GM19099 (cell line): ENCODE measurements around the gene RARA.

Source experiments
- POLR2A ChIP-seq: IDR thresholded peaks from 3 replicates; pipeline ENCODE4 v1.6.1; 2011; ENCODE audit warnings: low read depth; ENCODE audit not compliant: insufficient read length; ENCODE audit errors: extremely low read depth

Gene RARA

DNA sequence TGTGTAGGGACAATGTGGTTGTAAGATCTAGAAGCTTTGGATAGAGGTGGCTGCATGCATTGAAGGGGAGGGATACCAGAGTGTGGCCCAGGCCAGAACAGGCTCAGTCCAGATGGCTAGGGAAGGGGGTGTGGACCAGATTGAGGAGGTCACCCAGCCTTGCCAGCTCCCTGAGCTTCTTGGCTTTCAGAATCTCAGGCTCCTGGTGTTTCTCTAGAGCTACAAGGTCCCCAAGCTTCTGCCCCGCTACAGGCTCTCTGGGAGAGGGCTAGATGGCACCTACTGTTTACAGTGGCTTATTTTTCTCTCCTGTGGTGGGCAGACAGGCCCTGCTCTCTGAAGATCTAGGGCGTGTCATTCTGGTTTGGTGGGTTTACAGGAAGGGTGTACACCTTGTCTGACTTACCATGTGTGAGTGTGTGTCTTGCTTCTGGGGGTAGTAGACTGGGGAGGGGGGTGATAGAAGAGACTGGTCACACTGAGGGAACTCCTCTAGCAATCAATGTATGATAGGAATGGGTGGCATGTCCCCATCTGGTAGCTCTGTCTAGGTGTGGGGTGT lies 1.1 kb downstream of the RARA start:
- TF ChIP-seq POLR2A = no peak

GRCh38 chr17:40310882-40311391 lies 2.0 kb downstream of the RARA start:
- no peak for TF ChIP-seq POLR2A

DNA sequence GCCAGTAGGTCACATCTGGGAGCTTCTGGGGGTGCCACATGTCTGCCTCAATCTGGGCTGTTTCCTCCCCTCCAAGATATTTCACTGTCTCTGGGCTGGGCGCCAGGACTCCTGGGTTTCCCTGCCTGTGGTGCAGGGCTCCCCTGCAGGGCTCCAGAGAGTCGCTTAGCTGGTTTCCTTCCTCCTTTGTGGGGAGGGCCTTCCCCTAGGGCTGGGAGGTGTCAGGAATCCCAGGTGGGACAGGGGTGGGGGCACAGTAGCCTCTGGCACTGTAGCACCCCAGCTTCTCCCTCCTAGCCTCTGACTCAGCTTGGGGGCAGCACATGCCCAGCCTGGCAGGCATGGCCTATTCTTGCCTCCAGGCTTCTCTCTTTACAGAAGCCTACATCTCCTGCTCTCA lies 2.6 kb downstream of the RARA start:
- no peak for TF ChIP-seq POLR2A

GRCh38 chr17:40312131-40312731 lies 3.3 kb downstream of the RARA start:
- no peak for TF ChIP-seq POLR2A

- no peak for TF ChIP-seq POLR2A
Measured at GRCh38 chr17:40312893-40313667, 4.1 kb downstream of the RARA start.

GRCh38 chr17:40313668-40314583 lies 4.9 kb downstream of the RARA start:
- no peak for TF ChIP-seq POLR2A

DNA sequence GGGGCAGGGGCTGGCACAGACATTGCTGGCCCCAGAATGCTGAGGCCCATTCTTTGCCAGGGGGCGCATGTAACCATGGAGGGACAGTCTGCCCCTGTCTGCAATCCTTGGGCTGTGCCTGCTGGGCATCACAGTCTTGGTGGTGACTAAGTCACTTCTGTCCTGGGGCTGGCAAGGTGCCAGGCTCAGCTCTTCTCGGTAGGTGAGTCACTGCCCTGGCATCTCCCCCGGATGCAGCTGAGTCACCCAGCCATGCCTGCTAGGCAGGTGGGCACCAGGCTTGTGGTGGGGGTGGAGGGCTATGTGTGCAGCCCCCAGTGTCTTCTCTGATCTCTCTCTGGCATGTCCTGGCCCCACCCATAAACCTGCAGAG lies 5.6 kb downstream of the RARA start:
- TF ChIP-seq POLR2A = no peak

GRCh38 chr17:40315206-40315605 lies 6.2 kb downstream of the RARA start:
- TF ChIP-seq POLR2A = no peak

DNA sequence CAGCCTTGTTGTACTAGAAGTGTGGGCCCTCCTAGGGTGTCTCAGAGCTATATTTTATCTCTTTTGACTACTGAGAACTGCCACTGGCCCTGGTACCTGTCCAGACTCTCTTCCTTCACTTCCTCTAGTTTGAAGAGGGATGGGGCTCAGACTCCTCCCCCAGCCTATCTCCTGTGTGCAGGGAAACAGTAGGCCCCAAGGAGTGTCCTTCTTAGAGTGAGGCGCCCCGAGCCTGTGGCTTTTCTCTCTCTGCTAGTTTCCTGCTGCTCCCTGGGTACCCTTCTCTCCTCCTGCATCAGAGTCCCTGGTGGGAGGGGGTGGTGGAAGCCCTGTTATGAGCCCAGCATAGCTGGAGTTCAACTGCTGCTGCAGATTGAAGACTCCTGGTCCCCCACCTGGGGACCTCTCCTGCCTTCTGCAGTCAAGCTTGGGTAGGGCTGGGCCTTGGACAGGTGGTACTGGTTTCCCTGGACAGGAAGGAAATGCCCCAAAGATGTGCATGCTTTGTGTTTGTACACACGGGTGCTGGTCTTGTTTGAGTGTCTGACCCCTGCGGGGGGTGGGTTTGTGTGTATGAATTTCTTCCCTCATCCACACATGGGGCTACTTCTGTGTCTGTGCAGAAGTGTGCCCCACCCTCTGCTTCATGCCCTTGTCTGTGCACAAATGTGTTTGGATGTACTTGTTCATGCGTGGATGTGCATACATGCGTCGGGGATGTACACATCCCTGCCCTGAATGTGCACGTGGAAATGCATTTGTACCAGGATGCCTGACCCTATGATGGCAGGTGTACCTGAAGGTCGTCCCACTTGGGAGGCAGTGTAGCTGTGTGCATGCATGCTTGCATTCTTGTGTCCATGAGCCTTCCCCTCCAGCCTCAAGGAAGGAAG lies 6.9 kb downstream of the RARA start:
- no peak for TF ChIP-seq POLR2A

DNA sequence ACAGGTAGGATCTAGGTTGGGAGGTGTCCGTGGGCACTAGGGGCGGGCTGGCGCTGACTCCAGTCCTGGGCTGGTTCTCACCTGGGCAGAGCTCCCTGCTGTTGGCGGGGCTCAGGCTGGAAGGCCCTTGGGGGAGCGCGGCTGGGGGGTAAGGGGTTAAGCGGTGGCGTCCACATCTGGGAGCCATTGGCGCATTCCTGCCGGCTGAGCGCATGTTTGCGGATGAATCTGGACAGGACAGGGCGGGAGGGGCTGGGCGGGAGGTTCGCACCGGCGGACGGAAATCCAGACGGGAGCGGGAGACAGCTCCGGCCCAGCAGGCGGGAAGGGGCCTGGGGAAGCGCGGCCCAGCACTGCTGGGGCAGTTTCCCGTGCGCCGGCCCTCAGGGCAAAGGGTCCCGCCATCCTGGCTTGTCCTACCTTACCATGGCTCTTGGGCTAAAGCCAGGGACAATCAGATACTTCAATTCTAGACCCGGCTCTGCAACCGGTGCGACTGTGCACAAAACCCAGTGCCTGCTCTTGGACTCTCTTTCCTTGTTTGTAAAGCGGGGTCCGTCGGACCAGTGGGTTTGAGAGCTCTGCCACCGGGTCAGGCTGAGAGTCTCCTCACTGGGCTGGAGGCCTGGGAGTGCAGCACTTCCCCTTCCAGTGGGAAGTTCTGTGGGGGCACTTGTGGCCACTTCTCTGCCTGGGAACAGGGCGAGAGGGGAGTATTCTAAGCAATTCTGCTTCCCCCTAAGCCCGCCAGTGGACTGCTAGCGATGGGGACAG lies 7.8 kb downstream of the RARA start:
- no peak for TF ChIP-seq POLR2A

GRCh38 chr17:40317345-40317873 lies 8.4 kb downstream of the RARA start:
- TF ChIP-seq POLR2A = no peak

DNA sequence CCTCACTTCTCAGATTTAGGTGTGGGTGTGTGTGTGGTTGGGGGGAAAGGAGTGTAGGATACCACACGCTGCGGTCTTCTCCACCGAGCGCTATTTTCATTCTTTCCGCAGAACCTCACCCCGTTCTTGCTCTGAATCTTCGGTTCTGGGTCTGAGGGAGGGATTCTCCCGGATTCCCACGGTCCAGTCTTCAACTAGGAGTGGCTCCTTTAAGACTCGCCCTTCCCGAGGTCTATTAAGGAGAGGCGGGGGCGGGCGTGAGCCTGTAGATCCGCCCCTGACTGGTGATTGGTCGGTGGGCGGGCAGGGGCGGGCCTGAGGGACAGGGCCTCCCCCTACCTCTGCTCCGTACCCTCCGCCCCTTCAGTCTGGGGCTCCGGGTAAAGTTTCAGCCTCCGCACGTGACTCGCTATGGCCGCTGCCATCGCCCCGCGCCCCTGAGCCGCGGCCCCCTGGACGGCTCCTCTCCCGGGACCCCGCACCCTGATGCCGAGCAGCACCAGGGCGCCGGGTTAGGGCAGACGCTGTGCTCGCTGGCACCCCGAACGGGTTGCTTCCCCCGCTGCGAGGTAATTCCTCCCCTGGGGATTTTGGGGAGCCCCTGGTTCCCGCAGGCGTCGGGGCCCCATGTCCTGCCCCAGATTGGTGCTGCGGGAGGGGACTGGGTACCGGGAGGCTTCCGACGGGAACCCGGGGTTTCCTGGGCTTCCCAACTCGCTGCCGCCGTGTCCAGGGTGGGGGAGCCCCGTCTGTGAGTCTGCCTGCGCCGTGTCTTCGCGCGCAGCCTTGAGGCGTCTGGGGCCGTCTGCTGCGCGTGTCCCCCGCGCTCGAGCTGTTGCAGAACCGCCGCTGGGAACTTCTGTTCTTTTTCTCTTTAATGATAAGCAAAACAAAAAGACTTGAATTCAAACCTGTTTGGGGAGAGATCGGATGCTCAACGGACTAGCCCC lies 9.2 kb downstream of the RARA start:
- TF ChIP-seq POLR2A = peak; percentile 80
